Loucy (cell line): ENCODE measurements around the gene TENM4.

Source experiments
- H2AFZ ChIP-seq: fragments of 200-600 bp; sonication (generic); 2 replicates; pipeline ENCODE4 v1.6.0; 2016; ENCODE audit warnings: antibody characterized with exemption, mild to moderate bottlenecking, low read length, moderate library complexity
- H3F3A ChIP-seq: fragments of 200-600 bp; 2 replicates; pipeline ENCODE4 v1.6.0; 2016; ENCODE audit warnings: antibody characterized with exemption, low read depth, mild to moderate bottlenecking
- H3K27me3 ChIP-seq: fragments of 200-600 bp; sonication (generic); 2 replicates; pipeline ENCODE4 v1.6.1; 2014; ENCODE audit warnings: low read length, mild to moderate bottlenecking; ENCODE audit not compliant: insufficient read depth, poor library complexity, severe bottlenecking
- H3K36me3 ChIP-seq: fragments of 200-600 bp; sonication (generic); 2 replicates; pipeline ENCODE4 v1.6.1; 2016; ENCODE audit warnings: low read length; ENCODE audit not compliant: insufficient read depth
- H3K4me1 ChIP-seq: fragments of 200-600 bp; sonication (generic); 2 replicates; pipeline ENCODE4 v1.5.1; 2014; ENCODE audit warnings: low read length, mild to moderate bottlenecking; ENCODE audit not compliant: insufficient read depth, poor library complexity, severe bottlenecking
- H3K4me2 ChIP-seq: fragments of 200-600 bp; sonication (generic); 2 replicates; pipeline ENCODE4 v1.6.0; 2014; ENCODE audit warnings: antibody characterized with exemption, low read length, low read depth, mild to moderate bottlenecking; ENCODE audit not compliant: poor library complexity, severe bottlenecking
- H3K4me3 ChIP-seq: fragments of 200-600 bp; sonication (generic); 2 replicates; pipeline ENCODE4 v1.5.1; 2014; ENCODE audit warnings: low read length, mild to moderate bottlenecking, mixed read lengths; ENCODE audit not compliant: poor library complexity, severe bottlenecking
- H3K79me2 ChIP-seq: fragments of 200-600 bp; sonication (generic); 2 replicates; pipeline ENCODE4 v1.6.1; 2014; ENCODE audit warnings: low read length; ENCODE audit not compliant: insufficient read depth
- H3K9ac ChIP-seq: fragments of 200-600 bp; sonication (generic); 2 replicates; pipeline ENCODE4 v1.6.0; 2014; ENCODE audit warnings: mild to moderate bottlenecking, low read depth, low read length, moderate library complexity; ENCODE audit not compliant: poor library complexity, severe bottlenecking
- H3K9me2 ChIP-seq: fragments of 200-600 bp; sonication (generic); replicated peaks from 2 replicates; pipeline ENCODE4 v1.6.1; 2016; ENCODE audit warnings: low read depth, low read length, mixed read lengths
- H3K9me3 ChIP-seq: fragments of 200-600 bp; sonication (generic); 2 replicates; pipeline ENCODE4 v1.6.1; 2014; ENCODE audit warnings: mild to moderate bottlenecking, antibody characterized with exemption, low read length, low read depth; ENCODE audit not compliant: insufficient read depth
- H4K20me1 ChIP-seq: fragments of 200-600 bp; sonication (generic); 2 replicates; pipeline ENCODE4 v1.6.0; 2014; ENCODE audit warnings: antibody characterized with exemption, low read length, mild to moderate bottlenecking; ENCODE audit not compliant: insufficient read depth, poor library complexity, severe bottlenecking
- CTCF ChIP-seq: fragments of 200-600 bp; sonication (generic); conservative IDR thresholded peaks from 2 replicates; pipeline ENCODE4 v1.5.1; 2014; ENCODE audit warnings: mild to moderate bottlenecking, antibody characterized with exemption, low read length
- EZH2phosphoT487 ChIP-seq: fragments of 200-600 bp; IDR thresholded peaks from 2 replicates; pipeline ENCODE4 v1.6.1; 2018; ENCODE audit warnings: antibody characterized with exemption, mild to moderate bottlenecking, moderate library complexity, borderline replicate concordance

TENM4 gene

GRCh38 chr11:78800096-78800690 lies 640.6 kb downstream of the TENM4 start:
- H4K20me1 ChIP-seq, result no peaks in the 10 kb centered on the region
- no peak overlapping the region for H2AFZ ChIP-seq
- H3K9ac ChIP-seq, result no peak overlapping the region
- no peaks in the 10 kb centered on the region for H3K9me2 ChIP-seq
- no peaks in the 10 kb centered on the region for H3K36me3 ChIP-seq
- H3K4me1 ChIP-seq, result peaks cover 4% of the 10 kb centered on the region
- H3K9me3 ChIP-seq, result no peaks in the 10 kb centered on the region
- no peaks in the 10 kb centered on the region for H3K79me2 ChIP-seq
- no peak for TF ChIP-seq CTCF
- TF ChIP-seq EZH2phosphoT487, result no peak
- H3K4me2 ChIP-seq, result no peak overlapping the region
- no peaks in the 10 kb centered on the region for H3K27me3 ChIP-seq
- H3K4me3 ChIP-seq, result no peak overlapping the region
- H3F3A ChIP-seq, result no peaks in the 10 kb centered on the region

GRCh38 chr11:78798663-78799062 lies 642.2 kb downstream of the TENM4 start:
- H3F3A ChIP-seq, result no peaks in the 10 kb centered on the region
- no peaks in the 10 kb centered on the region for H3K9me3 ChIP-seq
- H3K79me2 ChIP-seq, result no peaks in the 10 kb centered on the region
- no peaks in the 10 kb centered on the region for H4K20me1 ChIP-seq
- no peak overlapping the region for H3K4me2 ChIP-seq
- no peak overlapping the region for H3K9ac ChIP-seq
- no peak overlapping the region for H3K4me3 ChIP-seq
- no peaks in the 10 kb centered on the region for H3K27me3 ChIP-seq
- peaks cover 4% of the 10 kb centered on the region for H3K4me1 ChIP-seq
- H3K9me2 ChIP-seq, result no peaks in the 10 kb centered on the region
- H2AFZ ChIP-seq, result 0 out of 2 replicates have a peak overlapping the region, but pooled peaks have one; percentile 28
- no peak for TF ChIP-seq EZH2phosphoT487
- TF ChIP-seq CTCF, result peak; percentile 94
- H3K36me3 ChIP-seq, result no peaks in the 10 kb centered on the region

GRCh38 chr11:78797559-78797958 lies 643.3 kb downstream of the TENM4 start:
- Histone ChIP-seq H3K79me2 (no peaks in the 10 kb centered on the region), H3K9me2 (no peaks in the 10 kb centered on the region), H3K27me3 (no peaks in the 10 kb centered on the region), H3K36me3 (no peaks in the 10 kb centered on the region), H3K4me2 (no peak overlapping the region), H3K4me1 (peaks cover 4% of the 10 kb centered on the region), H3K9me3 (no peaks in the 10 kb centered on the region), H2AFZ (no peak overlapping the region), H4K20me1 (no peaks in the 10 kb centered on the region), H3K4me3 (no peak overlapping the region), H3F3A (no peaks in the 10 kb centered on the region), H3K9ac (no peak overlapping the region)
- TF ChIP-seq EZH2phosphoT487 (no peak), CTCF (no peak)
